Fibroblast of skin of right quadriceps (primary cell): ENCODE data around the gene CUL3.

ENCODE experiments used
- DNase-seq: peaks from one replicate; pipeline ENCODE4 v3.0.0-alpha.2; 2013

Gene CUL3

GRCh38 chr2:224466304-224466895, 118.8 kb downstream of the CUL3 start:
- no peak for DNase-seq

- DNase-seq: no peak
These were observed 123.8 kb downstream of the CUL3 start for GRCh38 chr2:224461391-224461790.

GRCh38 chr2:224457408-224458096, 127.6 kb downstream of the CUL3 start:
- DNase-seq: no peak

GRCh38 chr2:224453892-224454291, 131.3 kb downstream of the CUL3 start:
- DNase-seq: no peak

- peak; percentile 14 for DNase-seq
These were observed 135.7 kb downstream of the CUL3 start for GRCh38 chr2:224449212-224450147.

GRCh38 chr2:224448236-224448635, 136.9 kb downstream of the CUL3 start:
- no peak for DNase-seq

GRCh38 chr2:224444783-224445182, 140.4 kb downstream of the CUL3 start:
- no peak for DNase-seq

GRCh38 chr2:224444021-224444420, 141.1 kb downstream of the CUL3 start:
- peak; percentile 62 for DNase-seq

- DNase-seq: peak; percentile 40
These were observed 142.8 kb downstream of the CUL3 start for GRCh38 chr2:224442071-224442967.

GRCh38 chr2:224440988-224441387, 144.2 kb downstream of the CUL3 start:
- DNase-seq: no peak

- DNase-seq: no peak
These were observed 146.4 kb downstream of the CUL3 start for GRCh38 chr2:224438726-224439125.

- no peak for DNase-seq
These were observed 148.5 kb downstream of the CUL3 start for GRCh38 chr2:224436634-224437033.

- DNase-seq: no peak
These were observed 150.5 kb downstream of the CUL3 start for GRCh38 chr2:224434618-224435017.

- DNase-seq: no peak
These were observed 151.7 kb downstream of the CUL3 start for GRCh38 chr2:224433442-224433841.

GRCh38 chr2:224432003-224432579, 153.1 kb downstream of the CUL3 start:
- DNase-seq: no peak

GRCh38 chr2:224429441-224429810, 155.7 kb downstream of the CUL3 start:
- no peak for DNase-seq

- no peak for DNase-seq
These were observed 156.2 kb downstream of the CUL3 start for GRCh38 chr2:224428787-224429440.

- no peak for DNase-seq
These were observed 157.7 kb downstream of the CUL3 start for GRCh38 chr2:224427471-224427870.

GRCh38 chr2:224426656-224427055, 158.5 kb downstream of the CUL3 start:
- no peak for DNase-seq

GRCh38 chr2:224421065-224421464, 164.1 kb downstream of the CUL3 start:
- DNase-seq: no peak
